ENCODE data around the gene ROCK2.

DNA sequence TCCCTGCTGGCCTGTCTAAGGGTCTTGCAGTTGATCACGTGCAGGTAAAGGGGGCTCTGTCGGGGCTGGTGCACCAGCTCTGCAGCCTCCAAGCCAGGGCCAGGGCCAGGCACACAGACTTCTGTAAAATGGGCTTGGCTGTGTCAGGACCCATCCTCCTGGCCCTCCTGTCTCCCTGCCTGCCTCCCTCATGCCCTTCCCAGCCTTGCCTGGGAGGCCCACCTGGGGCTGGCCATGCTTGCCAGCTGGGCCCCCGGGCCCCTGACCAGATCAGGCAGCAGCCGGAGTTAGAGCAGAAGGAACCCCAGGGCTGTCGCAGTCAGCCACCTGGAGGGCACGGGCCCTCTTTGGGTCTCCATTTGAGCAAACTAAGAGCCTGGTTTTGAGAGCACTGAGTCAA is 187.1 kb downstream of the ROCK2 start:
- TF ChIP-seq EZH2 (IDR thresholded peaks at IDR 0.05; ENCODE audit: borderline replicate concordance, insufficient read depth, low read depth, low read length, poor library complexity, severe bottlenecking) = no peak
- TF ChIP-seq, protein P1, sequence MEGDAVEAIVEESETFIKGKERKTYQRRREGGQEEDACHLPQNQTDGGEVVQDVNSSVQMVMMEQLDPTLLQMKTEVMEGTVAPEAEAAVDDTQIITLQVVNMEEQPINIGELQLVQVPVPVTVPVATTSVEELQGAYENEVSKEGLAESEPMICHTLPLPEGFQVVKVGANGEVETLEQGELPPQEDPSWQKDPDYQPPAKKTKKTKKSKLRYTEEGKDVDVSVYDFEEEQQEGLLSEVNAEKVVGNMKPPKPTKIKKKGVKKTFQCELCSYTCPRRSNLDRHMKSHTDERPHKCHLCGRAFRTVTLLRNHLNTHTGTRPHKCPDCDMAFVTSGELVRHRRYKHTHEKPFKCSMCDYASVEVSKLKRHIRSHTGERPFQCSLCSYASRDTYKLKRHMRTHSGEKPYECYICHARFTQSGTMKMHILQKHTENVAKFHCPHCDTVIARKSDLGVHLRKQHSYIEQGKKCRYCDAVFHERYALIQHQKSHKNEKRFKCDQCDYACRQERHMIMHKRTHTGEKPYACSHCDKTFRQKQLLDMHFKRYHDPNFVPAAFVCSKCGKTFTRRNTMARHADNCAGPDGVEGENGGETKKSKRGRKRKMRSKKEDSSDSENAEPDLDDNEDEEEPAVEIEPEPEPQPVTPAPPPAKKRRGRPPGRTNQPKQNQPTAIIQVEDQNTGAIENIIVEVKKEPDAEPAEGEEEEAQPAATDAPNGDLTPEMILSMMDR (IDR thresholded peaks at IDR 0.05) = no peak
